Transverse colon (tissue), 3 donors: ENCODE data around the gene SPG7.

Source experiments
- CTCF ChIP-seq, 5 experiments: fragments of 200-600 bp in 3 of 5; fragments of 450-650 bp in 2 of 5; sonication (generic) in 3 of 5; IDR thresholded peaks; 1 replicate in 2 of 5; 2 replicates in 3 of 5; pipeline ENCODE4 v1.5.1; 2016 to 2017; ENCODE audit warnings: antibody characterized with exemption in 5 of 5, inconsistent platforms in 3 of 5, mild to moderate bottlenecking in 2 of 5, moderate library complexity in 1 of 5
- POLR2A ChIP-seq: fragments of 450-650 bp; IDR thresholded peaks from one replicate; pipeline ENCODE4 v1.6.1; 2016; ENCODE audit warnings: antibody characterized with exemption, mild to moderate bottlenecking, moderate library complexity

- no peak for TF ChIP-seq POLR2A
- no peak for TF ChIP-seq CTCF (IDR thresholded peaks at IDR 0.05)
Observed at GRCh38 chr16:89570342-89570923, 62.2 kb downstream of the SPG7 start.
